Thyroid gland (tissue), 4 donors: Measurements from ENCODE around the gene CIPC.

Source experiments
- CTCF ChIP-seq, 6 experiments: fragments of 200-600 bp in 3 of 6; fragments of 450-650 bp in 3 of 6; sonication (generic) in 3 of 6; IDR thresholded peaks; one replicate each; pipeline ENCODE4 v1.5.1; 2016 to 2019; ENCODE audit warnings: antibody characterized with exemption in 6 of 6, mild to moderate bottlenecking in 2 of 6, inconsistent platforms in 1 of 6, moderate library complexity in 1 of 6
- POLR2A ChIP-seq, 2 donors: fragments of 450-650 bp; IDR thresholded peaks; one replicate each; pipeline ENCODE4 v1.6.1; 2017; ENCODE audit warnings: antibody characterized with exemption in 2 of 2, mild to moderate bottlenecking in 2 of 2, moderate library complexity in 1 of 2

DNA sequence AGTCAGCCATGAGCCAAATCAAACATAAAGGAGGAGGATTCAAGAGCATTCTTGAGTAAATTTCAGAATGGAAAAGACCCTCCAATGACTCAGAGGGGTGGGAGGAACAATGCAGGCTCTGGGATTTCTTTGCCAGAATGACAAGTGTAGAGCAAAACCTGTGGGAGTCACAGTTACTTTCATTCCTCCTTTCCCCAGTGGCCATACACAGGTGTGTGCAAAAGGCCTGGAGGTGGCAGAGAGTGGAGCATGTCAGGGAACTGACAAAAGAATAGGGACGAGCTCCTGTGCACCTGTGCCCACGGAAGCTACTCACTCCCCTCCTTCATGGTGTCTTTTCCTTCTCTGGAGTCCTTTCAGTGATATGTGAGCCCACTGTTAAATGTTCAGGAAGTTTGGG, 9.4 kb upstream of the CIPC start:
- TF ChIP-seq CTCF (IDR thresholded peaks at IDR 0.05) (peak in 1 of 6 experiments; percentile 7), POLR2A (IDR thresholded peaks at IDR 0.05) (no peak)
